H9 (cell line): ENCODE results near the gene SNRNP40. TPM values are rescaled to one million over a fixed set of nuclear protein-coding genes. Genes with fewer than 3 reads are reported as not detected.

Experiments
- DNase-seq: peaks from one replicate; pipeline ENCODE4 v3.0.0-alpha.2; 2017
- H2AFZ ChIP-seq: one replicate; pipeline ENCODE4 v1.6.1; 2013; ENCODE audit warnings: mild to moderate bottlenecking, low read length, control low read depth, moderate library complexity
- H2AK5ac ChIP-seq: 2 replicates; pipeline ENCODE4 v1.6.1; 2013; ENCODE audit warnings: low read length, control low read depth, mixed read lengths; ENCODE audit not compliant: insufficient read length
- H2BK120ac ChIP-seq: one replicate; pipeline ENCODE4 v1.6.1; 2013; ENCODE audit warnings: low read depth, mild to moderate bottlenecking, low read length, control low read depth, inconsistent platforms; ENCODE audit not compliant: poor library complexity, severe bottlenecking
- H2BK12ac ChIP-seq: 2 replicates; pipeline ENCODE4 v1.6.1; 2013; ENCODE audit warnings: low read length, control low read depth, mixed read lengths, low read depth; ENCODE audit not compliant: insufficient read length
- H2BK15ac ChIP-seq: 2 replicates; pipeline ENCODE4 v1.6.1; 2013; ENCODE audit warnings: low read depth, low read length, control low read depth
- H2BK20ac ChIP-seq: one replicate; pipeline ENCODE4 v1.6.1; 2013; ENCODE audit warnings: low read depth, mild to moderate bottlenecking, low read length, control low read depth, inconsistent platforms; ENCODE audit not compliant: poor library complexity, severe bottlenecking
- H2BK5ac ChIP-seq: 2 replicates; pipeline ENCODE4 v1.6.1; 2013; ENCODE audit warnings: low read length, control low read depth, mixed read lengths; ENCODE audit not compliant: insufficient read length
- H3K14ac ChIP-seq: 2 replicates; pipeline ENCODE4 v1.6.1; 2013; ENCODE audit warnings: low read length, control low read depth; ENCODE audit not compliant: insufficient read depth
- H3K18ac ChIP-seq: 2 replicates; pipeline ENCODE4 v1.6.1; 2013; ENCODE audit warnings: low read depth, mild to moderate bottlenecking, mixed read lengths, low read length, control low read depth; ENCODE audit not compliant: insufficient read length
- H3K23ac ChIP-seq: 2 replicates; pipeline ENCODE4 v1.6.1; 2013; ENCODE audit warnings: low read length, control low read depth, mixed read lengths, low read depth; ENCODE audit not compliant: insufficient read length
- H3K23me2 ChIP-seq: 2 replicates; pipeline ENCODE4 v1.6.1; 2013; ENCODE audit warnings: low read depth, mild to moderate bottlenecking, mixed read lengths, low read length, control low read depth; ENCODE audit not compliant: insufficient read length, poor library complexity, severe bottlenecking
- H3K27ac ChIP-seq: 2 replicates; pipeline ENCODE4 v1.5.1; 2013; ENCODE audit warnings: low read length, control low read depth, mixed read lengths, low read depth; ENCODE audit not compliant: insufficient read length
- H3K27me3 ChIP-seq: 2 replicates; pipeline ENCODE4 v1.6.1; 2013; ENCODE audit warnings: low read length, control low read depth, inconsistent platforms; ENCODE audit not compliant: insufficient read depth
- H3K4ac ChIP-seq: 2 replicates; pipeline ENCODE4 v1.6.1; 2013; ENCODE audit warnings: low read depth, mild to moderate bottlenecking, control low read depth, inconsistent platforms, low read length, moderate library complexity
- H3K4me1 ChIP-seq: 2 replicates; pipeline ENCODE4 v1.6.1; 2013; ENCODE audit warnings: low read length, control low read depth, inconsistent platforms; ENCODE audit not compliant: insufficient read depth
- H3K4me2 ChIP-seq: 2 replicates; pipeline ENCODE4 v1.6.1; 2013; ENCODE audit warnings: low read length, control low read depth, mixed read lengths; ENCODE audit not compliant: insufficient read length, insufficient read depth
- H3K56ac ChIP-seq: 2 replicates; pipeline ENCODE4 v1.6.1; 2013; ENCODE audit warnings: low read depth, mild to moderate bottlenecking, mixed read lengths, low read length, control low read depth; ENCODE audit not compliant: insufficient read length
- H3K79me1 ChIP-seq: 2 replicates; pipeline ENCODE4 v1.6.1; 2013; ENCODE audit warnings: low read depth, mild to moderate bottlenecking, moderate library complexity, low read length, control low read depth, inconsistent platforms; ENCODE audit not compliant: insufficient read depth, poor library complexity, severe bottlenecking
- H3K79me2 ChIP-seq: 2 replicates; pipeline ENCODE4 v1.6.1; 2013; ENCODE audit warnings: low read length, control low read depth, inconsistent platforms; ENCODE audit not compliant: insufficient read depth
- H3K9ac ChIP-seq: 2 replicates; pipeline ENCODE4 v1.6.1; 2013; ENCODE audit warnings: low read length, control low read depth, mixed read lengths; ENCODE audit not compliant: insufficient read length; ENCODE audit errors: extremely low read depth
- H3K9me3 ChIP-seq: one replicate; pipeline ENCODE4 v1.6.1; 2013; ENCODE audit warnings: low read depth, low read length, inconsistent platforms; ENCODE audit not compliant: control insufficient read depth
- H3T11ph ChIP-seq: one replicate; pipeline ENCODE4 v1.6.1; 2013; ENCODE audit warnings: mild to moderate bottlenecking, low read length, control low read depth, inconsistent platforms
- H4K20me1 ChIP-seq: one replicate; pipeline ENCODE4 v1.6.1; 2013; ENCODE audit not compliant: control insufficient read depth, insufficient read length, insufficient read depth
- H4K5ac ChIP-seq: 2 replicates; pipeline ENCODE4 v1.6.1; 2013; ENCODE audit warnings: low read depth, mild to moderate bottlenecking, mixed read lengths, low read length, control low read depth; ENCODE audit not compliant: insufficient read length
- H4K8ac ChIP-seq: replicated peaks from 2 replicates; pipeline ENCODE4 v1.6.1; 2013; ENCODE audit warnings: low read length, control low read depth, mixed read lengths, low read depth; ENCODE audit not compliant: insufficient read length
- H4K91ac ChIP-seq: 2 replicates; pipeline ENCODE4 v1.6.1; 2013; ENCODE audit warnings: low read depth, mild to moderate bottlenecking, moderate library complexity, mixed read lengths, low read length, control low read depth; ENCODE audit not compliant: insufficient read length
- H3K27ac Mint-ChIP-seq, 3 experiments: 2 replicates in 2 of 3; 3 replicates in 1 of 3; pipeline ENCODE4 v1.8.0; 2020 to 2021; ENCODE audit warnings: mixed read lengths in 3 of 3, mild to moderate bottlenecking in 1 of 3, moderate library complexity in 1 of 3
- H3K27me3 Mint-ChIP-seq: 2 replicates; pipeline ENCODE4 v1.8.0; 2021; ENCODE audit warnings: low read depth, mild to moderate bottlenecking, moderate library complexity, mixed read lengths
- H3K36me3 Mint-ChIP-seq, 3 experiments: 2 replicates in 2 of 3; 3 replicates in 1 of 3; pipeline ENCODE4 v1.8.0; 2020 to 2021; ENCODE audit warnings: low read depth in 3 of 3, mixed read lengths in 3 of 3; ENCODE audit not compliant: insufficient read depth in 1 of 3
- H3K4me1 Mint-ChIP-seq, 2 experiments: 2 replicates each; pipeline ENCODE4 v1.8.0; 2020; ENCODE audit warnings: mixed read lengths in 2 of 2
- H3K4me3 Mint-ChIP-seq, 2 experiments: 2 replicates in 1 of 2; 3 replicates in 1 of 2; pipeline ENCODE4 v1.8.0; 2020 to 2021; ENCODE audit warnings: mild to moderate bottlenecking in 2 of 2, mixed read lengths in 2 of 2, moderate library complexity in 1 of 2
- H3K9me3 Mint-ChIP-seq, 2 experiments: 2 replicates in 1 of 2; 3 replicates in 1 of 2; pipeline ENCODE4 v1.8.0; 2020; ENCODE audit warnings: mild to moderate bottlenecking in 2 of 2, mixed read lengths in 2 of 2, moderate library complexity in 1 of 2
- CTCF ChIP-seq: fragments of 200-600 bp; sonication (generic); conservative IDR thresholded peaks from 3 replicates; pipeline ENCODE4 v1.8.0; 2021; ENCODE audit warnings: antibody characterized with exemption, mild to moderate bottlenecking
- WGBS: extraction: QIAGEN DNeasy Blood & Tissue Kit; methylation state at CpG from one replicate; pipeline ENCODE4 v1.1.7; 2013; ENCODE audit warnings: missing lambda C conversion rate, low lambda C conversion rate, mixed read lengths; ENCODE audit not compliant: insufficient read length; ENCODE audit errors: extremely low coverage; 5-methylcytosine and 5-hydroxymethylcytosine counted together
- total RNA-seq: library from RNA; stranded (reverse); gene quantifications from 2 replicates; pipeline ENCODE4 v1.2.1, GENCODE V29; 2021

SNRNP40 gene
- total RNA-seq, 1 experiment from 2014 or later, result 132 TPM

- H2AK5ac ChIP-seq, result no peak overlapping the region
- no peak overlapping the region for H3K18ac ChIP-seq
- H3K4me1 ChIP-seq, result no peaks in the 10 kb centered on the region
- no peak overlapping the region for H3K27ac Mint-ChIP-seq
- no peak overlapping the region for H3K27ac ChIP-seq
- H4K91ac ChIP-seq, result no peak overlapping the region
- H2BK15ac ChIP-seq, result no peak overlapping the region
- H3K36me3 Mint-ChIP-seq, result peaks cover 9 to 34% (median 16%) of the 10 kb centered on the region in 3 experiments
- WGBS, result no CpG with 5 or more reads among the region's 4 CpGs
- no peaks in the 10 kb centered on the region for H4K20me1 ChIP-seq
- no peak overlapping the region for H3K4me2 ChIP-seq
- H3K79me2 ChIP-seq, result no peaks in the 10 kb centered on the region
- H2BK120ac ChIP-seq, result no peak overlapping the region
- no peak overlapping the region for H3K23ac ChIP-seq
- no peak for DNase-seq
- H3K23me2 ChIP-seq, result no peaks in the 10 kb centered on the region
- no peak overlapping the region for H4K8ac ChIP-seq
- no peak overlapping the region for H2BK20ac ChIP-seq
- H3K9me3 Mint-ChIP-seq, result no peaks in the 10 kb centered on the region
- H3K79me1 ChIP-seq, result no peaks in the 10 kb centered on the region
- H4K5ac ChIP-seq, result no peak overlapping the region
- no peak overlapping the region for H3T11ph ChIP-seq
- H3K4me1 Mint-ChIP-seq, result no peaks in the 10 kb centered on the region
- no peaks in the 10 kb centered on the region for H3K9me3 ChIP-seq
- no peaks in the 10 kb centered on the region for H3K27me3 ChIP-seq
- no peaks in the 10 kb centered on the region for H3K27me3 Mint-ChIP-seq
- no peak for TF ChIP-seq CTCF
- H3K14ac ChIP-seq, result no peak overlapping the region
- H3K4me3 Mint-ChIP-seq, result no peak overlapping the region
- no peak overlapping the region for H2BK12ac ChIP-seq
- no peak overlapping the region for H3K4ac ChIP-seq
- H2AFZ ChIP-seq, result no peak overlapping the region
- no peak overlapping the region for H2BK5ac ChIP-seq
- no peak overlapping the region for H3K56ac ChIP-seq
- H3K9ac ChIP-seq, result no peak overlapping the region
Measured at GRCh38 chr1:31324093-31324492, 27.5 kb upstream of the SNRNP40 start.
